GM12878 (cell line): ENCODE results near the gene LCORL. TPM values are rescaled to one million over a fixed set of nuclear protein-coding genes. Genes with fewer than 3 reads are reported as not detected.

Experiments used
- BMI1 ChIP-seq: fragments of 450-650 bp; IDR thresholded peaks from 2 replicates; pipeline ENCODE4 v1.6.1; 2016; ENCODE audit warnings: mild to moderate bottlenecking, moderate library complexity, borderline replicate concordance
- CREB1 ChIP-seq: IDR thresholded peaks from 2 replicates; pipeline ENCODE4 v1.6.1; 2012; ENCODE audit warnings: low read depth, mild to moderate bottlenecking, inconsistent platforms
- CREM ChIP-seq: IDR thresholded peaks from 2 replicates; pipeline ENCODE4 v1.6.1; 2014; ENCODE audit warnings: antibody characterized with exemption, low read depth
- HCFC1 ChIP-seq: fragments of 150-350 bp; IDR thresholded peaks from 2 replicates; pipeline ENCODE4 v1.6.1; 2014; ENCODE audit warnings: low read length
- HDGF ChIP-seq: fragments of 450-650 bp; IDR thresholded peaks from 2 replicates; pipeline ENCODE4 v1.6.1; 2016; ENCODE audit warnings: antibody characterized with exemption
- NR2C1 ChIP-seq: fragments of 450-650 bp; IDR thresholded peaks from 2 replicates; pipeline ENCODE4 v1.6.1; 2017; ENCODE audit warnings: antibody characterized with exemption, mild to moderate bottlenecking, moderate library complexity
- POLR2AphosphoS5 ChIP-seq: IDR thresholded peaks from 2 replicates; pipeline ENCODE4 v1.6.1; 2011; ENCODE audit warnings: mild to moderate bottlenecking, low read length, inconsistent platforms
- POU2F2 ChIP-seq: IDR thresholded peaks from 3 replicates; pipeline ENCODE4 v1.6.1; 2011; ENCODE audit warnings: low read depth, mild to moderate bottlenecking, low read length, borderline replicate concordance
- RFX5 ChIP-seq: IDR thresholded peaks from 2 replicates; pipeline ENCODE4 v1.6.1; 2011; ENCODE audit warnings: low read depth, low read length, improper control_type of control experiment
- SIN3A ChIP-seq: IDR thresholded peaks from 2 replicates; pipeline ENCODE4 v1.6.1; 2012; ENCODE audit warnings: low read depth, low read length, improper control_type of control experiment
- SIX5 ChIP-seq: IDR thresholded peaks from 2 replicates; pipeline ENCODE4 v1.6.1; 2011; ENCODE audit warnings: mild to moderate bottlenecking, low read depth, low read length, moderate library complexity; ENCODE audit not compliant: severe bottlenecking
- SMARCA5 ChIP-seq: fragments of 450-650 bp; IDR thresholded peaks from 2 replicates; pipeline ENCODE4 v1.6.1; 2017; ENCODE audit warnings: mild to moderate bottlenecking
- SREBF2 ChIP-seq: IDR thresholded peaks from 2 replicates; pipeline ENCODE4 v1.6.1; 2012; ENCODE audit warnings: mild to moderate bottlenecking, low read length
- YY1 ChIP-seq: IDR thresholded peaks from 2 replicates; pipeline ENCODE4 v1.6.1; 2011; ENCODE audit warnings: low read depth, mild to moderate bottlenecking, low read length
- ZNF384 ChIP-seq: IDR thresholded peaks from 2 replicates; pipeline ENCODE4 v1.6.1; 2012; ENCODE audit warnings: low read depth, mild to moderate bottlenecking, low read length, improper control_type of control experiment, borderline replicate concordance
- polyA plus RNA-seq, 11 experiments: library from polyadenylated mRNA; depleted of rRNA in 4 of 11; unstranded in 6 of 11; stranded (reverse) in 5 of 11; fragments of >200 nt; fragmentation: Nextera tagmentation in 4 of 11; fragmentation: Illumina TruSeq in 1 of 11; extraction: Ambion mirVana in 4 of 11; extraction: Trizol in 1 of 11; gene quantifications; 1 replicate in 1 of 11; 2 replicates in 10 of 11; pipeline versions ENCODE4 v1.2.1 to v1.2.3, GENCODE V29; 2011 to 2016; ENCODE audit warnings: inconsistent platforms in 2 of 11, missing spikeins in 2 of 11, low read depth in 1 of 11
- total RNA-seq, 4 experiments: library from RNA; depleted of rRNA in 3 of 4; stranded (reverse); fragments of >200 nt in 3 of 4; fragmentation: Illumina TruSeq in 1 of 4; extraction: Trizol in 1 of 4; gene quantifications; 2 replicates each; pipeline versions ENCODE4 v1.2.1 to v1.2.3, GENCODE V29; 2013 to 2021
- TF ChIP-seq, protein P1 (sequence below): IDR thresholded peaks from 2 replicates; pipeline ENCODE4 v1.6.1; 2011; ENCODE audit warnings: borderline replicate concordance, low read depth, mild to moderate bottlenecking, moderate library complexity, mixed read lengths, low read length; ENCODE audit not compliant: insufficient read depth; ENCODE audit errors: extremely low read length
- TF ChIP-seq, protein P2 (sequence below): fragments of 450-650 bp; IDR thresholded peaks from 2 replicates; pipeline ENCODE4 v1.6.1; 2017; ENCODE audit warnings: mild to moderate bottlenecking, low read depth, inconsistent platforms; ENCODE audit not compliant: poor library complexity, severe bottlenecking
- TF ChIP-seq, protein P3 (sequence below): fragments of 450-650 bp; IDR thresholded peaks from 2 replicates; pipeline ENCODE4 v1.6.1; 2017; ENCODE audit warnings: low read depth, mild to moderate bottlenecking, moderate library complexity
- TF ChIP-seq, protein P4 (sequence below): fragments of 450-650 bp; IDR thresholded peaks from 2 replicates; pipeline ENCODE4 v1.6.1; 2017; ENCODE audit warnings: mild to moderate bottlenecking, moderate library complexity
- TF ChIP-seq, protein P5 (sequence below): IDR thresholded peaks from 2 replicates; pipeline ENCODE4 v1.6.1; 2011; ENCODE audit warnings: mild to moderate bottlenecking, low read depth, low read length, moderate library complexity; ENCODE audit not compliant: insufficient replicate concordance

Gene LCORL
- total and polyA plus RNA-seq, 10 of the 15 experiments (the other 5 are each of a cell fraction or from before 2014, with no cell fraction given), result 2.2 to 9.8 (median 5.9) TPM

DNA sequence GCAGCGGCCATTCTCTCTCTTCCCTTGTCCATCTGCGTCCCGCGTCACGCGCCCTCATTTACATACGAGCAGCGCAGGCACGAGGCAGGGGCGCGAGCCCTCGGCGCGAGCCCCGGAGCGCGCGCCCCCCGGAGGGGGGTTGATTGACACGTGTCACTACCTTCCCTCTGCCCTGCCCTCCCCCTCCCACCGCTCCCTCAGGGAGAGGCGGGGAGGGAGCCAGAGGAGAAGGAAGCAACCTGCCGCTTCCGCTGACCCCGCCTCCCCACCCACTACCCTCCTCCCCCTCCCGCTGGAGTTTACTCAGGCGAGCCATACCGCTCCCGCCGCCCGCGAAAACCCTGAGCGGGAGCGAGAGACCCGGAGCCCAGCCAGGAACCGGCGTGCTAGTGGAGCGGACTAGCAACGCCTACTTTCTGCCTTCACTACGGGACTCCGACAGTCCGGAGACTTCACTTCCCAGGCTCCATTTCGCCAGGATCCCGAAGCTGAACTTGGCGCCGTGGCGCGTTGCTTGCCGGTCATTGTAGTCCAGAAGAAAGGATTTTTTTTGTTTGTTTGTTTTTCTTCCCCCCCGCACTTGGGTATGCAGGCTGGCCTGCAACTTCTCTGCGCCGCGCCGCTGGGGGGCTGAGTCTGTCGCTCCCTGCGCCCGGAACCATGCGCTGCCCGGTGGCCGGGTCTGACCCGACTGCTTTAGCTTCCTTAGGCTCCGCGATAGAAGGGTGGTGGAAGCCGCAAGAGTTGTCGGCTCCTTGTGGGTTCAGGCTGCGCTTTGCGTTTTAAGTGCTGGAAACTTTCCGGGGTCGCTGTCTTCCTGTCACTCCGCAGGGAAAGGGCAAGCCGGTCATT is at the start of gene LCORL (continued):
- TF ChIP-seq, protein P1, sequence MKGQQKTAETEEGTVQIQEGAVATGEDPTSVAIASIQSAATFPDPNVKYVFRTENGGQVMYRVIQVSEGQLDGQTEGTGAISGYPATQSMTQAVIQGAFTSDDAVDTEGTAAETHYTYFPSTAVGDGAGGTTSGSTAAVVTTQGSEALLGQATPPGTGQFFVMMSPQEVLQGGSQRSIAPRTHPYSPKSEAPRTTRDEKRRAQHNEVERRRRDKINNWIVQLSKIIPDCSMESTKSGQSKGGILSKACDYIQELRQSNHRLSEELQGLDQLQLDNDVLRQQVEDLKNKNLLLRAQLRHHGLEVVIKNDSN, result peak; percentile 69
- TF ChIP-seq, protein P2, sequence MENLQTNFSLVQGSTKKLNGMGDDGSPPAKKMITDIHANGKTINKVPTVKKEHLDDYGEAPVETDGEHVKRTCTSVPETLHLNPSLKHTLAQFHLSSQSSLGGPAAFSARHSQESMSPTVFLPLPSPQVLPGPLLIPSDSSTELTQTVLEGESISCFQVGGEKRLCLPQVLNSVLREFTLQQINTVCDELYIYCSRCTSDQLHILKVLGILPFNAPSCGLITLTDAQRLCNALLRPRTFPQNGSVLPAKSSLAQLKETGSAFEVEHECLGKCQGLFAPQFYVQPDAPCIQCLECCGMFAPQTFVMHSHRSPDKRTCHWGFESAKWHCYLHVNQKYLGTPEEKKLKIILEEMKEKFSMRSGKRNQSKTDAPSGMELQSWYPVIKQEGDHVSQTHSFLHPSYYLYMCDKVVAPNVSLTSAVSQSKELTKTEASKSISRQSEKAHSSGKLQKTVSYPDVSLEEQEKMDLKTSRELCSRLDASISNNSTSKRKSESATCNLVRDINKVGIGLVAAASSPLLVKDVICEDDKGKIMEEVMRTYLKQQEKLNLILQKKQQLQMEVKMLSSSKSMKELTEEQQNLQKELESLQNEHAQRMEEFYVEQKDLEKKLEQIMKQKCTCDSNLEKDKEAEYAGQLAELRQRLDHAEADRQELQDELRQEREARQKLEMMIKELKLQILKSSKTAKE, result peak; percentile 17
- TF ChIP-seq SMARCA5 (0 out of 2 replicates have a peak, but pooled peaks have one; percentile 1), POLR2AphosphoS5 (no peak), SIN3A (peak; percentile 43; the same call in 1 of the 2 replicates), SIX5 (peak; percentile 95), BMI1 (no peak), CREB1 (peak; percentile 83), CREM (peak; percentile 76), HCFC1 (peak; percentile 98), ZNF384 (peak; percentile 81), POU2F2 (peak; percentile 93), HDGF (peak; percentile 83), SREBF2 (no peak), NR2C1 (peak; percentile 68), RFX5 (peak; percentile 42), YY1 (peak; percentile 91)
- TF ChIP-seq, protein P3, sequence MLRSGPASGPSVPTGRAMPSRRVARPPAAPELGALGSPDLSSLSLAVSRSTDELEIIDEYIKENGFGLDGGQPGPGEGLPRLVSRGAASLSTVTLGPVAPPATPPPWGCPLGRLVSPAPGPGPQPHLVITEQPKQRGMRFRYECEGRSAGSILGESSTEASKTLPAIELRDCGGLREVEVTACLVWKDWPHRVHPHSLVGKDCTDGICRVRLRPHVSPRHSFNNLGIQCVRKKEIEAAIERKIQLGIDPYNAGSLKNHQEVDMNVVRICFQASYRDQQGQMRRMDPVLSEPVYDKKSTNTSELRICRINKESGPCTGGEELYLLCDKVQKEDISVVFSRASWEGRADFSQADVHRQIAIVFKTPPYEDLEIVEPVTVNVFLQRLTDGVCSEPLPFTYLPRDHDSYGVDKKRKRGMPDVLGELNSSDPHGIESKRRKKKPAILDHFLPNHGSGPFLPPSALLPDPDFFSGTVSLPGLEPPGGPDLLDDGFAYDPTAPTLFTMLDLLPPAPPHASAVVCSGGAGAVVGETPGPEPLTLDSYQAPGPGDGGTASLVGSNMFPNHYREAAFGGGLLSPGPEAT, result peak; percentile 66; the same call in 1 of the 2 replicates
- TF ChIP-seq, protein P4, sequence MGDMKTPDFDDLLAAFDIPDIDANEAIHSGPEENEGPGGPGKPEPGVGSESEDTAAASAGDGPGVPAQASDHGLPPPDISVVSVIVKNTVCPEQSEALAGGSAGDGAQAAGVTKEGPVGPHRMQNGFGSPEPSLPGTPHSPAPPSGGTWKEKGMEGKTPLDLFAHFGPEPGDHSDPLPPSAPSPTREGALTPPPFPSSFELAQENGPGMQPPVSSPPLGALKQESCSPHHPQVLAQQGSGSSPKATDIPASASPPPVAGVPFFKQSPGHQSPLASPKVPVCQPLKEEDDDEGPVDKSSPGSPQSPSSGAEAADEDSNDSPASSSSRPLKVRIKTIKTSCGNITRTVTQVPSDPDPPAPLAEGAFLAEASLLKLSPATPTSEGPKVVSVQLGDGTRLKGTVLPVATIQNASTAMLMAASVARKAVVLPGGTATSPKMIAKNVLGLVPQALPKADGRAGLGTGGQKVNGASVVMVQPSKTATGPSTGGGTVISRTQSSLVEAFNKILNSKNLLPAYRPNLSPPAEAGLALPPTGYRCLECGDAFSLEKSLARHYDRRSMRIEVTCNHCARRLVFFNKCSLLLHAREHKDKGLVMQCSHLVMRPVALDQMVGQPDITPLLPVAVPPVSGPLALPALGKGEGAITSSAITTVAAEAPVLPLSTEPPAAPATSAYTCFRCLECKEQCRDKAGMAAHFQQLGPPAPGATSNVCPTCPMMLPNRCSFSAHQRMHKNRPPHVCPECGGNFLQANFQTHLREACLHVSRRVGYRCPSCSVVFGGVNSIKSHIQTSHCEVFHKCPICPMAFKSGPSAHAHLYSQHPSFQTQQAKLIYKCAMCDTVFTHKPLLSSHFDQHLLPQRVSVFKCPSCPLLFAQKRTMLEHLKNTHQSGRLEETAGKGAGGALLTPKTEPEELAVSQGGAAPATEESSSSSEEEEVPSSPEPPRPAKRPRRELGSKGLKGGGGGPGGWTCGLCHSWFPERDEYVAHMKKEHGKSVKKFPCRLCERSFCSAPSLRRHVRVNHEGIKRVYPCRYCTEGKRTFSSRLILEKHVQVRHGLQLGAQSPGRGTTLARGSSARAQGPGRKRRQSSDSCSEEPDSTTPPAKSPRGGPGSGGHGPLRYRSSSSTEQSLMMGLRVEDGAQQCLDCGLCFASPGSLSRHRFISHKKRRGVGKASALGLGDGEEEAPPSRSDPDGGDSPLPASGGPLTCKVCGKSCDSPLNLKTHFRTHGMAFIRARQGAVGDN, result peak; percentile 37; the same call in 1 of the 2 replicates
- TF ChIP-seq, protein P5, sequence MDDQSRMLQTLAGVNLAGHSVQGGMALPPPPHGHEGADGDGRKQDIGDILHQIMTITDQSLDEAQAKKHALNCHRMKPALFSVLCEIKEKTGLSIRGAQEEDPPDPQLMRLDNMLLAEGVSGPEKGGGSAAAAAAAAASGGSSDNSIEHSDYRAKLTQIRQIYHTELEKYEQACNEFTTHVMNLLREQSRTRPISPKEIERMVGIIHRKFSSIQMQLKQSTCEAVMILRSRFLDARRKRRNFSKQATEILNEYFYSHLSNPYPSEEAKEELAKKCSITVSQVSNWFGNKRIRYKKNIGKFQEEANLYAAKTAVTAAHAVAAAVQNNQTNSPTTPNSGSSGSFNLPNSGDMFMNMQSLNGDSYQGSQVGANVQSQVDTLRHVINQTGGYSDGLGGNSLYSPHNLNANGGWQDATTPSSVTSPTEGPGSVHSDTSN, result peak; percentile 91
